Spleen (tissue), 7 donors: Measurements from ENCODE around the gene CLEC4G.

Source experiments
- POLR2A ChIP-seq, 3 donors: fragments of 450-650 bp; IDR thresholded peaks; one replicate each; pipeline ENCODE4 v1.5.1; 2017; ENCODE audit warnings: antibody characterized with exemption in 3 of 3, mild to moderate bottlenecking in 1 of 3
- POLR2AphosphoS5 ChIP-seq, 3 donors: sonication (generic); formaldehyde crosslinking; IDR thresholded peaks; one replicate each; pipeline ENCODE4 v1.5.1; 2017; ENCODE audit warnings: antibody characterized with exemption in 3 of 3
- TF ChIP-seq, protein P1 (sequence below), 11 experiments: fragments of 200-600 bp in 7 of 11; fragments of 450-650 bp in 4 of 11; sonication (generic) in 4 of 11; IDR thresholded peaks in 8 of 11; conservative IDR thresholded peaks in 3 of 11; 1 replicate in 7 of 11; 2 replicates in 4 of 11; pipeline versions ENCODE4 v1.4.0 to v1.8.0; 2016 to 2021; ENCODE audit warnings: antibody characterized with exemption in 11 of 11, inconsistent platforms in 4 of 11, mild to moderate bottlenecking in 1 of 11
- donor health status: DM: no; HTN: no; CAD: no; lungs with moderate emphysema.
- donor health status: DM: no; HTN: no; CAD: no.
- donor health status: DM: no; HTN: no; CAD: no.

DNA sequence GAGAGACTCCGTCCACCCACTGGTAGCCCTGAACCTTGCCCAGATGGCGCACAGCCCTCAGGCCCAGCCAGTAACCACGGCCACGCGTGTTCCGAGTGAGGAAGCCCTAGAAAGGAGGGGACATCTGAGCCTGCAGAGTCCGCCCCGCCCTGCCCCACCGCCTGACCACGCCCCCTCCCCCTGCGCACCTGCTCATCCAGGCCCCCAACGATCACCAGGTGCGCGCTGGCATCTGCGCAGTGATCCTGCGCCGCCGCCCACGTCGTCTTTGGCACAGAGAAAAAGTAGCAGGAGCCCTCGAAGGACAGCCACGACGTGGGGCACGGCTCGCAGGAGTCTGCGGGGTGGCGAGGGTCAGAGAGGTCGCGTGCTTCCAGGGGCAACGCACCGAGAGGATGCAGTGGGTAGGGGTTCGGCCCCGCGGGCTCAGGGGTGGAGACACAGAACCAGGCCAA is 2.1 kb downstream of the CLEC4G start:
- peak in 1 of 3 donors; percentile 17 for TF ChIP-seq POLR2AphosphoS5 (IDR thresholded peaks at IDR 0.05)
- TF ChIP-seq, protein P1, sequence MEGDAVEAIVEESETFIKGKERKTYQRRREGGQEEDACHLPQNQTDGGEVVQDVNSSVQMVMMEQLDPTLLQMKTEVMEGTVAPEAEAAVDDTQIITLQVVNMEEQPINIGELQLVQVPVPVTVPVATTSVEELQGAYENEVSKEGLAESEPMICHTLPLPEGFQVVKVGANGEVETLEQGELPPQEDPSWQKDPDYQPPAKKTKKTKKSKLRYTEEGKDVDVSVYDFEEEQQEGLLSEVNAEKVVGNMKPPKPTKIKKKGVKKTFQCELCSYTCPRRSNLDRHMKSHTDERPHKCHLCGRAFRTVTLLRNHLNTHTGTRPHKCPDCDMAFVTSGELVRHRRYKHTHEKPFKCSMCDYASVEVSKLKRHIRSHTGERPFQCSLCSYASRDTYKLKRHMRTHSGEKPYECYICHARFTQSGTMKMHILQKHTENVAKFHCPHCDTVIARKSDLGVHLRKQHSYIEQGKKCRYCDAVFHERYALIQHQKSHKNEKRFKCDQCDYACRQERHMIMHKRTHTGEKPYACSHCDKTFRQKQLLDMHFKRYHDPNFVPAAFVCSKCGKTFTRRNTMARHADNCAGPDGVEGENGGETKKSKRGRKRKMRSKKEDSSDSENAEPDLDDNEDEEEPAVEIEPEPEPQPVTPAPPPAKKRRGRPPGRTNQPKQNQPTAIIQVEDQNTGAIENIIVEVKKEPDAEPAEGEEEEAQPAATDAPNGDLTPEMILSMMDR (IDR thresholded peaks at IDR 0.05 in 8 of 11, conservative IDR thresholded peaks at IDR 0.05 in 3 of 11): no peak
- no peak for TF ChIP-seq POLR2A (IDR thresholded peaks at IDR 0.05)
